A549 (cell line): ENCODE data around the gene PRR5L.

ENCODE experiments used
- EP300 ChIP-seq, 2 experiments: fragments of >200 bp; sonication (Bioruptor Twin); formaldehyde crosslinking; IDR thresholded peaks; 2 replicates in 1 of 2; 3 replicates in 1 of 2; pipeline ENCODE4 v1.6.1; 2016 to 2017
- FOSL2 ChIP-seq, 2 experiments: fragments of 450-650 bp in 1 of 2; fragments of >200 bp in 1 of 2; sonication (Bioruptor Twin) in 1 of 2; formaldehyde crosslinking; IDR thresholded peaks; 2 replicates each; pipeline versions ENCODE4 v1.5.0 to v1.6.1; 2016 to 2020; ENCODE audit warnings: mild to moderate bottlenecking in 1 of 2, moderate library complexity in 1 of 2
- HDAC2 ChIP-seq: fragments of 200-600 bp; sonication (generic); IDR thresholded peaks from 2 replicates; pipeline ENCODE4 v1.6.1; 2016
- HOXA7 ChIP-seq: fragments of 250-450 bp; sonication (Bioruptor Pico); IDR thresholded peaks from 2 replicates; pipeline ENCODE4 v1.5.0; 2020; ENCODE audit warnings: mild to moderate bottlenecking, moderate library complexity
- MAZ ChIP-seq: fragments of 150-350 bp; IDR thresholded peaks from 2 replicates; pipeline ENCODE4 v1.6.1; 2014; ENCODE audit warnings: antibody characterized with exemption, low read depth, low read length, borderline replicate concordance
- MYC ChIP-seq: IDR thresholded peaks from 2 replicates; pipeline ENCODE4 v1.6.1; 2012; ENCODE audit warnings: mild to moderate bottlenecking, inconsistent platforms, low read length, improper control_type of control experiment, borderline replicate concordance
- NR3C1 ChIP-seq: fragments of >200 bp; sonication (Bioruptor Twin); formaldehyde crosslinking; IDR thresholded peaks from 3 replicates; pipeline ENCODE4 v1.6.1; 2017
- PHF8 ChIP-seq: fragments of 200-600 bp; sonication (generic); IDR thresholded peaks from 2 replicates; pipeline ENCODE4 v1.6.1; 2016; ENCODE audit warnings: low read depth, mild to moderate bottlenecking, antibody characterized with exemption, moderate library complexity, borderline replicate concordance
- POLR2A ChIP-seq: IDR thresholded peaks from 2 replicates; pipeline ENCODE4 v1.6.1; 2012; ENCODE audit warnings: mild to moderate bottlenecking, low read length
- RAD21 ChIP-seq, 2 experiments: fragments of >200 bp in 1 of 2; sonication (Bioruptor Twin) in 1 of 2; formaldehyde crosslinking in 1 of 2; IDR thresholded peaks in 1 of 2; conservative IDR thresholded peaks in 1 of 2; 2 replicates in 1 of 2; 3 replicates in 1 of 2; pipeline ENCODE4 v1.6.1; 2012 to 2018; ENCODE audit warnings: inconsistent platforms in 1 of 2
- RNF2 ChIP-seq: fragments of 200-600 bp; sonication (generic); IDR thresholded peaks from 2 replicates; pipeline ENCODE4 v1.6.1; 2016; ENCODE audit warnings: low read depth, mild to moderate bottlenecking, antibody characterized with exemption, moderate library complexity, borderline replicate concordance
- TF ChIP-seq, protein P1 (sequence below): fragments of >200 bp; sonication (Bioruptor Twin); formaldehyde crosslinking; IDR thresholded peaks from 3 replicates; pipeline ENCODE4 v1.5.1; 2016
- TF ChIP-seq, protein P2 (sequence below): fragments of 200-600 bp; sonication (generic); IDR thresholded peaks from 2 replicates; pipeline ENCODE4 v1.6.1; 2016; ENCODE audit warnings: antibody characterized with exemption, mild to moderate bottlenecking, moderate library complexity
- TF ChIP-seq, protein P3 (sequence below): IDR thresholded peaks from 2 replicates; pipeline ENCODE4 v1.6.1; 2012

DNA sequence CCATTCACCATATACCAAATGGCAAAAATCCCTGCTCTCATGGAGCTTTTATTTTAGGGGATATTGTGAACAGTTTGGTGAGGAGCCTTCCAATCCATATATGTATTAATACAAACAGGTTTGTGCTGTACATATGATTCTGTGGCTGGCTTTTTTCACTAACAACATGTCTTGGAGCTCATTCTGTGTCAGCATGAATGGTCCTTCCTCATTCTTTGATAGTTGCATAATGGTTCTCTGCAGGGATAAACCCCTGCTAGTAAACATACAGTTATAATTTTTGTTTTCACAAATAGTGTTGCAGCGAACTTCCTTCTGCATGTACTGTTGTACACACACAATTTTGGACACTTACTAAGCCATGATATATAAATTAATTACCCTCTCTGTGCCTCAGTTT lies 8.3 kb downstream of the PRR5L start:
- TF ChIP-seq HOXA7 (CRISPR knock-in tag): no peak
- TF ChIP-seq, protein P1, sequence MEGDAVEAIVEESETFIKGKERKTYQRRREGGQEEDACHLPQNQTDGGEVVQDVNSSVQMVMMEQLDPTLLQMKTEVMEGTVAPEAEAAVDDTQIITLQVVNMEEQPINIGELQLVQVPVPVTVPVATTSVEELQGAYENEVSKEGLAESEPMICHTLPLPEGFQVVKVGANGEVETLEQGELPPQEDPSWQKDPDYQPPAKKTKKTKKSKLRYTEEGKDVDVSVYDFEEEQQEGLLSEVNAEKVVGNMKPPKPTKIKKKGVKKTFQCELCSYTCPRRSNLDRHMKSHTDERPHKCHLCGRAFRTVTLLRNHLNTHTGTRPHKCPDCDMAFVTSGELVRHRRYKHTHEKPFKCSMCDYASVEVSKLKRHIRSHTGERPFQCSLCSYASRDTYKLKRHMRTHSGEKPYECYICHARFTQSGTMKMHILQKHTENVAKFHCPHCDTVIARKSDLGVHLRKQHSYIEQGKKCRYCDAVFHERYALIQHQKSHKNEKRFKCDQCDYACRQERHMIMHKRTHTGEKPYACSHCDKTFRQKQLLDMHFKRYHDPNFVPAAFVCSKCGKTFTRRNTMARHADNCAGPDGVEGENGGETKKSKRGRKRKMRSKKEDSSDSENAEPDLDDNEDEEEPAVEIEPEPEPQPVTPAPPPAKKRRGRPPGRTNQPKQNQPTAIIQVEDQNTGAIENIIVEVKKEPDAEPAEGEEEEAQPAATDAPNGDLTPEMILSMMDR: no peak
- TF ChIP-seq, protein P2, sequence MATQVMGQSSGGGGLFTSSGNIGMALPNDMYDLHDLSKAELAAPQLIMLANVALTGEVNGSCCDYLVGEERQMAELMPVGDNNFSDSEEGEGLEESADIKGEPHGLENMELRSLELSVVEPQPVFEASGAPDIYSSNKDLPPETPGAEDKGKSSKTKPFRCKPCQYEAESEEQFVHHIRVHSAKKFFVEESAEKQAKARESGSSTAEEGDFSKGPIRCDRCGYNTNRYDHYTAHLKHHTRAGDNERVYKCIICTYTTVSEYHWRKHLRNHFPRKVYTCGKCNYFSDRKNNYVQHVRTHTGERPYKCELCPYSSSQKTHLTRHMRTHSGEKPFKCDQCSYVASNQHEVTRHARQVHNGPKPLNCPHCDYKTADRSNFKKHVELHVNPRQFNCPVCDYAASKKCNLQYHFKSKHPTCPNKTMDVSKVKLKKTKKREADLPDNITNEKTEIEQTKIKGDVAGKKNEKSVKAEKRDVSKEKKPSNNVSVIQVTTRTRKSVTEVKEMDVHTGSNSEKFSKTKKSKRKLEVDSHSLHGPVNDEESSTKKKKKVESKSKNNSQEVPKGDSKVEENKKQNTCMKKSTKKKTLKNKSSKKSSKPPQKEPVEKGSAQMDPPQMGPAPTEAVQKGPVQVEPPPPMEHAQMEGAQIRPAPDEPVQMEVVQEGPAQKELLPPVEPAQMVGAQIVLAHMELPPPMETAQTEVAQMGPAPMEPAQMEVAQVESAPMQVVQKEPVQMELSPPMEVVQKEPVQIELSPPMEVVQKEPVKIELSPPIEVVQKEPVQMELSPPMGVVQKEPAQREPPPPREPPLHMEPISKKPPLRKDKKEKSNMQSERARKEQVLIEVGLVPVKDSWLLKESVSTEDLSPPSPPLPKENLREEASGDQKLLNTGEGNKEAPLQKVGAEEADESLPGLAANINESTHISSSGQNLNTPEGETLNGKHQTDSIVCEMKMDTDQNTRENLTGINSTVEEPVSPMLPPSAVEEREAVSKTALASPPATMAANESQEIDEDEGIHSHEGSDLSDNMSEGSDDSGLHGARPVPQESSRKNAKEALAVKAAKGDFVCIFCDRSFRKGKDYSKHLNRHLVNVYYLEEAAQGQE: no peak
- no peak for TF ChIP-seq MYC
- TF ChIP-seq FOSL2 (IDR thresholded peaks at IDR 0.05): no peak
- no peak for TF ChIP-seq FOSL2 (CRISPR knock-in tag; IDR thresholded peaks at IDR 0.05)
- TF ChIP-seq, protein P3, sequence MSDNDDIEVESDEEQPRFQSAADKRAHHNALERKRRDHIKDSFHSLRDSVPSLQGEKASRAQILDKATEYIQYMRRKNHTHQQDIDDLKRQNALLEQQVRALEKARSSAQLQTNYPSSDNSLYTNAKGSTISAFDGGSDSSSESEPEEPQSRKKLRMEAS: no peak
- no peak for TF ChIP-seq POLR2A
- no peak for TF ChIP-seq EP300 (IDR thresholded peaks at IDR 0.05)
- no peak for TF ChIP-seq HDAC2
- no peak for TF ChIP-seq PHF8
- no peak for TF ChIP-seq NR3C1
- TF ChIP-seq MAZ: no peak
- no peak for TF ChIP-seq RNF2
- no peak for TF ChIP-seq RAD21 (conservative IDR thresholded peaks at IDR 0.05 in 1 of 2, IDR thresholded peaks at IDR 0.05 in 1 of 2)
